Esophagus squamous epithelium (tissue), 4 donors: ENCODE measurements around the gene MOB3B.

Source experiments
- CTCF ChIP-seq, 6 experiments: fragments of 450-650 bp in 4 of 6; fragments of 200-600 bp in 2 of 6; sonication (generic) in 2 of 6; IDR thresholded peaks; one replicate each; pipeline ENCODE4 v1.5.1; 2016 to 2019; ENCODE audit warnings: antibody characterized with exemption in 6 of 6, mild to moderate bottlenecking in 4 of 6, moderate library complexity in 4 of 6
- POLR2A ChIP-seq, 4 donors: fragments of 450-650 bp; IDR thresholded peaks; one replicate each; pipeline ENCODE4 v1.6.1; 2017; ENCODE audit warnings: antibody characterized with exemption in 4 of 4, mild to moderate bottlenecking in 4 of 4, moderate library complexity in 3 of 4

- TF ChIP-seq POLR2A (IDR thresholded peaks at IDR 0.05) (no peak), CTCF (IDR thresholded peaks at IDR 0.05) (no peak)
Observed at GRCh38 chr9:27412963-27413362, 116.7 kb downstream of the MOB3B start.
